Stomach smooth muscle (tissue), 2 donors: Measurements from ENCODE around the gene SMIM22.

Experiments used
- H3K27ac ChIP-seq: one replicate; pipeline ENCODE4 v1.7.0; 2013; ENCODE audit warnings: mild to moderate bottlenecking, low read length, inconsistent platforms
- H3K27me3 ChIP-seq, 2 donors: one replicate each; pipeline ENCODE4 v1.7.0; 2013; ENCODE audit warnings: low read length in 2 of 2; ENCODE audit not compliant: insufficient read depth in 2 of 2, control insufficient read depth in 1 of 2
- H3K36me3 ChIP-seq, 2 donors: one replicate each; pipeline ENCODE4 v1.7.0; 2013; ENCODE audit warnings: low read length in 2 of 2; ENCODE audit not compliant: control insufficient read depth in 2 of 2, insufficient read depth in 2 of 2
- H3K4me1 ChIP-seq: one replicate; pipeline ENCODE4 v1.7.0; 2013; ENCODE audit warnings: low read length; ENCODE audit not compliant: control insufficient read depth, insufficient read depth
- H3K4me3 ChIP-seq, 2 donors: one replicate each; pipeline ENCODE4 v1.7.0; 2013; ENCODE audit warnings: low read length in 2 of 2
- H3K9ac ChIP-seq, 2 donors: one replicate each; pipeline ENCODE4 v1.7.0; 2013; ENCODE audit warnings: low read length in 2 of 2, mild to moderate bottlenecking in 1 of 2
- H3K9me3 ChIP-seq, 2 donors: one replicate each; pipeline ENCODE4 v1.7.0; 2013; ENCODE audit warnings: low read length in 2 of 2; ENCODE audit not compliant: control insufficient read depth in 2 of 2
- donor health status: healthy.
- donor health status: Pancreatic carcinoma.

SMIM22 gene

DNA sequence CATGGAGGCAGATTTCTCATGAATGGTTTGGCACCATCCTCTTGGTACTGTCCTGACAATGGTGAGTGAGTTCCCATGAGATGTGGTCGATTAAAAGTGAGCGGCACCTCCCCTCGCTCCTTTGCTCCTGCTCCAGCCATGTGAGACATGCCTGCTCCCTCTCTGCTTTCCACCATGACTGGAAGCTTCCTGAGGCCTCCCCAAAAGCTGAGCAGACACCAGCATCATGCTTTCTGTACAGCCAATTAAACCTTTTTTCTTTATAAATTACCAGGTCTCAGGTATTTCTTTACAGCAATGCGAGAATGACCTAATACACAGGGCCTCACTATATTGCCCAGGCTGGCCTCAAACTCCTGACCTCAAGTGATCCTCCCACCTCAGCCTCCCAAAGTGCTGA lies 40.3 kb upstream of the SMIM22 start:
- no peaks in the 10 kb centered on the region for H3K4me1 ChIP-seq
- peaks cover 42 to 53% of the 10 kb centered on the region in 2 donors for H3K36me3 ChIP-seq
- no peak overlapping the region for H3K4me3 ChIP-seq

DNA sequence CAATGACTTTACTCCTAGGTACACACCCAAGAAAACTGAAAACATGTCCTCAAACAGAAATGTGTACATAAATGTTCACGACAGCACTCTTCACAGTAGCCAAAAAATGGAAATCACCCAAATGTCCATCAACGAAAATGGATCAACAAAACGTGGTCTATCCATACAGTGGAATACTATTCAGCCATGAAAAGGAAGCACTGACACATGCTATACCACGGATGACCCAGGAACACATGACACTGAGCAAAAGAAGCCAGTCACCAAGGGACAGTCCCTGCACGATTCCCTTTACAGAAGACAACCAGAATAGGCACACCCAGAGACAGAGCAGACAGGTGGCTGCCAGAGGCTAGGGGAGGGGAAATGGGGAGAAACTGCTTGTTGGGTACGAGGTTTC lies 39.5 kb upstream of the SMIM22 start:
- H3K27ac ChIP-seq: no peak overlapping the region
- no peak overlapping the region for H3K4me3 ChIP-seq
- H3K9ac ChIP-seq: no peak overlapping the region
- H3K4me1 ChIP-seq: no peaks in the 10 kb centered on the region
- H3K36me3 ChIP-seq: peaks cover 50 to 62% of the 10 kb centered on the region in 2 donors
- H3K27me3 ChIP-seq: no peaks in the 10 kb centered on the region
- H3K9me3 ChIP-seq: peaks cover 0 to 3% of the 10 kb centered on the region in 2 donors

More for the DNA sequence above, 40.3 kb upstream of the SMIM22 start:
- H3K9me3 ChIP-seq: peaks cover 0 to 3% of the 10 kb centered on the region in 2 donors
- no peaks in the 10 kb centered on the region for H3K27me3 ChIP-seq
- H3K27ac ChIP-seq: no peak overlapping the region
- H3K9ac ChIP-seq: no peak overlapping the region

DNA sequence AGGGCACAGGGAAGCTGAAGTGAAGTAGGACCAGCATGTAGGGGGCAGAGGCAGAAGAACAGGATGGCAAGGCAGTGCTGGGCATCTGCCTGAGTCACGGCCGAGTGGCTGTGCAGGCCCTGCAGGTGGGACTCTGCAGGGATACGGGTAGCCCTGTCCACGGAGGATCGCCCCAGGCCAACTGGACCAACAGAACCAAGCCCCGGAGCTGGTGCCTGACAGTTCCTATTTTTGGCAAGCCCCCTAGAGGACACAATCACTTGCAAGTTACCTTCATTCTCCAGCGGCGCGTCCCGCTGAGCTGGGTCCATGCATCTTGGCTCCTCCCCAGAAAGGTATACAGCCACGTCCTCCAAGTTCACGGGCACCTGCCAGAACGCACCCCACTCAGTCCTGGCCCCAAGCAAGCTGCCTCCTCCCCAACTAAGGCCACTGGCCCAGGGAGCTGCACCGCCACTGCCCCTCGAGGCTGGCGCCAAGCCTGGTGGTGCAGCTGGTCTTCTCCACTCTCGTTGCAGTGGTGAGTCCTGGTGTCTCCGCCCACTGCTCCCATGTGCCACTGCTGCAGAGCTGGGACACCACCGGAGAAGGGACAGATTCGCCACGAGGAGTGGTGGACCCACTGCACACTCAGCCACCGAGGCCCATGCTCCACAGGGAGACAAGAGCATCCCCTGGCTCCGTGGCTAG lies 34.8 kb upstream of the SMIM22 start:
- H3K9me3 ChIP-seq: no peaks in the 10 kb centered on the region
- no peak overlapping the region for H3K9ac ChIP-seq
- no peak overlapping the region for H3K4me3 ChIP-seq
- no peaks in the 10 kb centered on the region for H3K27me3 ChIP-seq
- no peak overlapping the region for H3K27ac ChIP-seq
- H3K4me1 ChIP-seq: peaks cover 7% of the 10 kb centered on the region
- peaks cover 30 to 50% of the 10 kb centered on the region in 2 donors for H3K36me3 ChIP-seq

DNA sequence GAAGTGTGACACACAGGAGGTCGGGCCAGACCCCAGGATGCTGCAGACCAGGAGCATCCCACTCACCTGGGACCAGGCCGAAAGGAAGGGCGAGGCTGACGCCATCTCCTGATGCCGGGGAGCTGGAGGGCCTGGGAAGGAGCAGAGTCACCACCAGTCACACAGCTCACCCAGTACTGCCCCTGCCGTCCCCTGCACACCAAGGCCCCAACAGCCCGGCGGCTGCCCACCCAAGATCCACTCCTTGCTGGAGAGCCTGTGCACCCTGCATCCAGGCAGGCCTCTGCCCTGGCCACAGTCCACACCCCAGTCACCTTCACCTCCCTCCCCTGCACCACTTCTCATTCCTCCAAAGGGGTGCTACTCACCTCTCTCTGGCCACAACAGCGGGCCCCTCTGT lies 33.0 kb upstream of the SMIM22 start:
- Histone ChIP-seq H3K9ac (no peak overlapping the region), H3K4me1 (peaks cover 17% of the 10 kb centered on the region), H3K27me3 (no peaks in the 10 kb centered on the region), H3K27ac (no peak overlapping the region), H3K4me3 (no peak overlapping the region), H3K36me3 (peaks cover 30 to 44% of the 10 kb centered on the region in 2 donors), H3K9me3 (no peaks in the 10 kb centered on the region)

DNA sequence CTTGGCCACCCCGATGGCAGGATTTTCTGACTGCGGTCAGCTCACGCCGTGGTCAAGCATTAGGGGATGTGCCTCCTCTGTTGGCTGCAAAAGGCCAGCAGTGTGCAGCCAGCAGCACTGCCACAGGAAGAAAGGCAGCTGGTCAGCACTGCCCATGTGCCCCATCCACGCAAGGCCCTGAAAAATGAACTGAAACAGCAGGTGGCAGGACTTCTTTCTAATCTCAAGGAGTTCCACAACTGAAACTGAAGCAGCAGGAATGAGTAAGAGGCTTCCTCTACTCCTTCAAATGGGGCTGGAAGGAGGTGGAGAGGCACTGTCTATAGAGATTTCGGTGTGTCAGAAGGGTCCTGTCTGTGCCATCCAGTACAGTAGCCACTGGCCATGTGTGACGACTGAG lies 31.4 kb upstream of the SMIM22 start:
- no peak overlapping the region for H3K9ac ChIP-seq
- no peak overlapping the region for H3K27ac ChIP-seq
- H3K9me3 ChIP-seq: no peaks in the 10 kb centered on the region
- no peak overlapping the region for H3K4me3 ChIP-seq
- H3K36me3 ChIP-seq: peaks cover 24 to 36% of the 10 kb centered on the region in 2 donors
- H3K4me1 ChIP-seq: peaks cover 26% of the 10 kb centered on the region
- no peaks in the 10 kb centered on the region for H3K27me3 ChIP-seq

DNA sequence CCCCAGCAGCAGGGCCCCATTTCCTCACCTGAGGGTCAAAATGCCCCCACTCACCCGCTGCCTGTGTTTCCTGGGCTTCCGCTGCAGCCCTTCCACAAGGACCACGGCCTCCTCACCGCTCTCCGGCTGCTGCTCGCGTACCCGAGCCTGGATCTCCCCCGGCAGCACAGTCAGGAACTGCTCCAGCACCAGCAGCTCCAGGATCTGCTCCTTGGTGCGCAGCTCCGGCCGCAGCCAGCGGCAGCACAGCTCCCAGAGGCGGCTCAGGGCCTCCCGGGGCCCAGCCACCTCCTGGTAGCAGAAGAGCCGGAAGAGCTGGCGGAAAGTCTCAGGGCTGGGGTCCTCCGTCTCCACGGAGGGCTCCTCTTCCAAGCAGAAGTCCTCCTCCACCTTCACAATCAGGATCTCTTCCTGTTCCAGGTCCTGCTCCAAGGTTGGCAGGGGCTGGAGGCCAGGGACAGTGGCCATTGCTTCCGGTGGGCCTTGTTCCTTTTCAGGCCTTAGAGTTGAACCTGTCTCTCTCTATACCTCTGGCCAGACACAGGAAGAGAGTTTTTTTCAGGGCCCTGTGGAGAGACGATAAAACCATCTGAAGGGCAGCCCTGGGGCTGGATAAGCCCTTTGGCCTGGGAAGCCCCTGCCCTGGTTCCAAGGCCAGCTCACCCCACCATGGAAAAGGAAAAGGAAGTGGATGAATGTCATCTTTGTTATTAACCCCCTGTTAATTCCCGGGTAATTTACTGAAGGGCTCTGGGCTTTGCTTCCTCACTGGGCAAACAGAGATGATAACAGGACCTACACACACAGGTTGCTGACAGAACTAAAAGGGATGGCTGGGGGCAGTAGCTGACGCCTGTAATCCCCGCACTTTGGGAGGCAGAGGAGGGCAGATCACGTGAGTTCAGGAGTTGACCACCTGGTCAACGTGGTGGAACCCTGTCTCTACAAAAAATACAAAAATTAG lies 29.4 kb upstream of the SMIM22 start:
- H3K9me3 ChIP-seq: no peaks in the 10 kb centered on the region
- H3K9ac ChIP-seq: peak overlapping the region; percentile 81 to 92
- H3K4me1 ChIP-seq: peaks cover 32% of the 10 kb centered on the region
- H3K27ac ChIP-seq: no peak overlapping the region
- H3K27me3 ChIP-seq: no peaks in the 10 kb centered on the region
- H3K4me3 ChIP-seq: peak overlapping the region; percentile 74 to 87
- peaks cover 7 to 20% of the 10 kb centered on the region in 2 donors for H3K36me3 ChIP-seq

DNA sequence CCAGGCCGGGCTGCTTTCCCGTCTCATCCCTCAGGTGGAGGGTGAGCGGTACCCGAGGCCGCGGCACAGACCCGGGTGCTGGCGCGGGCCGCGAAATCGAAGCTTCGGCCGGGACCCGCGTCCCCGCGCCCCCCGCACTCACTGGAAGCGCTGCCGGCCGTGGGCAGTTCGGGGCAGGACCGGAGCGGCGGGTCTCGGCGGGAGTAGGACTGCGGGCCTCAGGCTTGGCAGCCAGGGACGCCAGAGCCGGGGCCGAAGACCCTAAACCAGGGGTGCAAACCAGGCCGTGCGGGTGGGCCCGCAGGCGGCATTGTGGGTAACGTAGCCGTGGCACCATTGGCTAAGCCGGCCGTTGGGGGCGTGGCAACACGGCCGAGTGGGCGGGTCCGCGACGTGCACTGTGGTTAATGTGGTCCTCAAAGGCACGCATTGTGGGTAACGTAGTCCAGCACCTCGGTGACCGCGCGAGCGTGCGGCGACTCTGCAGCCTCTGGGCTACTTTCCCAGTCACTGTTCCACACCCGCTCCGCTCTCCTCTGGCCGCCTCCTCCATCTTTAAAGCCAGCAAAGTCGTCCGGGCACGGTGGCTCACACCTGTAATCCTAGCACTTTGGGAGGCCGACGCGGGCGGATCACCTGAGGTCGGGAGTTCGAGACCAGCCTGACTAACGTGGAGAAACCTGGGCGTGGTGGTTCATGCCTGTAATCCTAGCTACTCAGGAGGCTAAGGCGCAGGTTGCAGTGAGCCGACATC lies 28.1 kb upstream of the SMIM22 start, which contains the start of gene ZNF500:
TSS of gene ZNF500 (minus strand) at position 288 of the 754 bp plus-strand sequence. CDS start 1,184 bp downstream, outside the sequence.
- Histone ChIP-seq H3K9me3 (no peaks in the 10 kb centered on the region), H3K27me3 (no peaks in the 10 kb centered on the region), H3K4me1 (peaks cover 32% of the 10 kb centered on the region), H3K9ac (peak within 1 kb of the TSS; percentile 81 to 92), H3K4me3 (peak within 1 kb of the TSS; percentile 74 to 87), H3K27ac (peak within 1 kb of the TSS; percentile 78), H3K36me3 (peaks cover 6 to 15% of the 10 kb centered on the region in 2 donors)

DNA sequence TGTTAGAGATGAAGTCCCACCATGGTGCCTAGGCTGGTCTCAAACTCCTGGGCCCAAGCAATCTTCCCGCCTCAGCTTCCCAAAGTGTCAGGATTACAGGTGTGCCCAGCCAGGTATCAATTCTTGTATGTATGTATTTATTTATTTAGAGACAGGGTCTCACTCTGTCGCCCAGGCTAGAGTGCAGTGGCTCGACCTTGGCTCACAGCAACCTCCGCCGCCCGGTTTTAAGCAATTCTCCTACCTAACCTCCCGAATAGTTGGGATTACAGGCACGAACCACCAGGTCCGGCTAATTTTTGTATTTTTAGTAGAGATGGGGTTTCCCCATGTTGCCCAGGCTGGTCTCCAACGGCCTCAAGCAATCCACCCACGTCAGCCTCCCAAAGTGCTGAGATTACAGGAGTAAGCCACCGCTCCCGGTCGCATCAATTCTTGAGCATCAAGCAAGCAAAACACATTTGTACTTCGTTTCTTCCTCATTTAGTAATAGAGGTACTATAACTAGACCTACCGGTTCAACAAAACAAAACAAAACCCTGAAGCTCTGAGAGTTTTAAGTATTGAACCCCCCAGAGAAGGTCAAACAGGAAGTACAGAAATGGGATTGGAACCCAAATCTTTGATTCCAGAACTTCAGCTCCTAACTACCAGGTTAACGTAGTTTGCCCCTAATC lies 27.2 kb upstream of the SMIM22 start:
- no peaks in the 10 kb centered on the region for H3K27me3 ChIP-seq
- peak overlapping the region; percentile 73 to 83 for H3K4me3 ChIP-seq
- peaks cover 6 to 8% of the 10 kb centered on the region in 2 donors for H3K36me3 ChIP-seq
- peak overlapping the region; percentile 67 to 87 for H3K9ac ChIP-seq
- H3K27ac ChIP-seq: peak overlapping the region; percentile 78
- no peaks in the 10 kb centered on the region for H3K9me3 ChIP-seq
- peaks cover 32% of the 10 kb centered on the region for H3K4me1 ChIP-seq

DNA sequence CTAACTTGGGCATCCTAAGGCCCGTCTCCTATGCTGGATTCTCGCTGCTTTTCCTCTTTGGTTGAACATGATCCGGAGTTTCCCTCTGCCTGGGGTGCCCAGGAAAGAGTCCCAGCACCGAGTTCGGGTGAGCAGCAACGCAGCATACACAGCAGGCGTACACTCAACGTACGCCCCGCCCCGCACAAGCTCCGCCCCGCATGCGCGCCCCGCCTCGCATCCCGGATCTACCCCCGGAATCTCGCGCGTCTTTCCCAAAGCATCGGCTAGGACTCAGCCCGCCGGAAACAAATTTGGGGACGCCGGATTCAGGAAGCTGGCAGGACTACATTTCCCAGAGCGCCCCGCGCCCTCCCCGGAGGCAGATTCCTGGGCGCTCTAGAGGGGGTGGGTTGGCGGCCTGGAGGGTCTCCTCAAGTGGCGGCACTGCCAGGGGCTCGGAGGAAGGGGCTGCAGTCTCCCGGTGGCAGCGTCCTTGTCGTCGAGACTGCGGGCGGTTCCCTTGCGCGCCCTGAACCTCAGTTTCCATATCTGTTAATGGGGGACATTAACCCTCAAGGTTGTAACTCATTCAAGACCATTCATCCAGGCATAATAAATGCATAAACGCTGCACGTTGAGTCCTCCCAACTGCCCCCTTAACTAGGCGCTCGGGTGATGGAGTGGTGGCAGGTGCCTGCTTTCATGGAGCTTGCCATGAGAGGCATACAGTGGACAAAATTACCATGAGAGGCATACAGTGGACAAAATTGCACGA lies 26.4 kb upstream of the SMIM22 start:
- H3K27me3 ChIP-seq: no peaks in the 10 kb centered on the region
- peaks cover 2 to 3% of the 10 kb centered on the region in 2 donors for H3K36me3 ChIP-seq
- no peaks in the 10 kb centered on the region for H3K9me3 ChIP-seq
- H3K4me1 ChIP-seq: peaks cover 32% of the 10 kb centered on the region
- H3K4me3 ChIP-seq: peak overlapping the region; percentile 73 to 83
- peak overlapping the region; percentile 78 for H3K27ac ChIP-seq
- H3K9ac ChIP-seq: peak overlapping the region; percentile 67 to 87
